HCT116 (cell line): Measurements from ENCODE around the gene KXD1. TPM values are rescaled to one million over a fixed set of nuclear protein-coding genes. Genes with fewer than 3 reads are reported as not detected.
"Not testable (repeated sequence)": the region's sequence is repeated elsewhere in the genome, so short reads cannot be mapped to it uniquely, and the experiment has no call there.

Experiments
- ATAC-seq: fragments of 200-7000 bp; cut with Tn5 transposase; 2 replicates; pipeline ENCODE4 v1.9.1; 2020; ENCODE audit warnings: mild to moderate bottlenecking, moderate library complexity
- BruUV-seq: library from RNA; stranded (reverse); fragments of 400-500 nt; replicated peaks from 2 replicates; lab custom pipeline; 2021; lab: Mats Ljungman, UMichigan
- CTCF ChIA-PET: fragments of 300-600 bp; sonication (Branson Sonifier 250); formaldehyde crosslinking; loops from one replicate; lab custom pipeline; 2021; ENCODE audit warnings: antibody characterized with exemption; lab: Charles Lee
- POLR2A ChIA-PET: fragments of 300-600, 350-600 bp; sonication (Branson Sonifier 250); formaldehyde crosslinking; loops from one replicate; lab custom pipeline; 2021; ENCODE audit warnings: antibody characterized with exemption; lab: Charles Lee
- RAD21 ChIA-PET, 2 experiments: fragments of 300-600 bp; sonication (Branson Sonifier 250); formaldehyde crosslinking; loops; one replicate each; lab custom pipeline; 2023; ENCODE audit warnings: low total read pairs in 2 of 2; ENCODE audit not compliant: uncharacterized antibody in 2 of 2, unreplicated experiment in 2 of 2, low non-redundant PET in 1 of 2; lab: Charles Lee
- DNase-seq: peaks from one replicate; pipeline ENCODE4 v3.0.0-alpha.2; 2010; ENCODE audit warnings: low read depth, low spot score
- H2AFZ ChIP-seq: fragments of 200-600 bp; shearing (Covaris generic), sonication (generic); 2 replicates; pipeline ENCODE4 v1.6.1; 2017; ENCODE audit warnings: low read depth, mixed run types, mixed read lengths, antibody characterized with exemption, low read length; ENCODE audit not compliant: poor library complexity, severe bottlenecking
- H3K27ac ChIP-seq: 2 replicates; pipeline ENCODE4 v1.5.1; 2012; ENCODE audit warnings: low read depth, low read length
- H3K27me3 ChIP-seq: fragments of 200-600 bp; sonication (generic); 2 replicates; pipeline ENCODE4 v1.6.1; 2016; ENCODE audit warnings: mixed run types, low read length, mixed read lengths; ENCODE audit not compliant: insufficient read depth
- H3K36me3 ChIP-seq, 2 experiments: fragments of 200-500 bp in 1 of 2; fragments of 200-600 bp in 1 of 2; sonication (Bioruptor generic) in 1 of 2; sonication (generic) in 1 of 2; 2 replicates each; pipeline versions ENCODE4 v1.5.1 to v1.6.1; 2014 to 2016; ENCODE audit warnings: low read length in 2 of 2, inconsistent platforms in 1 of 2, mixed read lengths in 1 of 2, mixed run types in 1 of 2; ENCODE audit not compliant: insufficient read depth in 2 of 2, control insufficient read depth in 1 of 2
- H3K4me1 ChIP-seq, 2 experiments: fragments of 200-600 bp in 1 of 2; sonication (generic) in 1 of 2; 2 replicates each; pipeline versions ENCODE4 v1.5.1 to v1.6.1; 2012 to 2017; ENCODE audit warnings: low read length in 2 of 2, inconsistent platforms in 1 of 2, mild to moderate bottlenecking in 1 of 2, mixed read lengths in 1 of 2, mixed run types in 1 of 2, moderate library complexity in 1 of 2; ENCODE audit not compliant: insufficient read depth in 2 of 2, control insufficient read depth in 1 of 2
- H3K4me2 ChIP-seq: fragments of 200-600 bp; sonication (generic); 2 replicates; pipeline ENCODE4 v1.6.1; 2017; ENCODE audit warnings: mixed run types, low read length, mixed read lengths
- H3K4me3 ChIP-seq, 2 experiments: fragments of 200-600 bp in 1 of 2; sonication (generic) in 1 of 2; replicated peaks in 1 of 2; 2 replicates each; pipeline ENCODE4 v1.5.1; 2011 to 2016; ENCODE audit warnings: low read length in 2 of 2, control low read depth in 1 of 2, low read depth in 1 of 2, mild to moderate bottlenecking in 1 of 2, mixed read lengths in 1 of 2, mixed run types in 1 of 2
- H3K79me2 ChIP-seq: fragments of 200-600 bp; sonication (generic); 2 replicates; pipeline ENCODE4 v1.6.1; 2017; ENCODE audit warnings: mild to moderate bottlenecking, mixed run types, low read length, moderate library complexity, mixed read lengths; ENCODE audit not compliant: insufficient read depth
- H3K9ac ChIP-seq: fragments of 200-600 bp; sonication (generic); 2 replicates; pipeline ENCODE4 v1.6.1; 2016; ENCODE audit warnings: low read length, mixed read lengths
- H3K9me2 ChIP-seq: fragments of 200-600 bp; sonication (generic), shearing (Covaris generic); 2 replicates; pipeline ENCODE4 v1.6.1; 2017; ENCODE audit warnings: mixed run types, mild to moderate bottlenecking, moderate library complexity; ENCODE audit not compliant: insufficient read depth
- H3K9me3 ChIP-seq, 2 experiments: fragments of 200-500 bp in 1 of 2; fragments of 200-600 bp in 1 of 2; sonication (Bioruptor generic) in 1 of 2; sonication (generic) in 1 of 2; 2 replicates each; pipeline ENCODE4 v1.6.1; 2014 to 2017; ENCODE audit warnings: low read length in 2 of 2, mixed read lengths in 2 of 2, inconsistent platforms in 1 of 2, low read depth in 1 of 2, mild to moderate bottlenecking in 1 of 2, mixed run types in 1 of 2, moderate library complexity in 1 of 2; ENCODE audit not compliant: control insufficient read depth in 1 of 2, insufficient read depth in 1 of 2
- H4K20me1 ChIP-seq: fragments of 200-600 bp; sonication (generic), shearing (Covaris generic); 2 replicates; pipeline ENCODE4 v1.6.1; 2017; ENCODE audit warnings: mixed run types, mild to moderate bottlenecking, moderate library complexity; ENCODE audit not compliant: insufficient read depth
- ELF1 ChIP-seq: IDR thresholded peaks from 2 replicates; pipeline ENCODE4 v1.6.1; 2012; ENCODE audit warnings: low read depth, borderline replicate concordance
- EZH2 ChIP-seq: fragments of 200-600 bp; sonication (generic); IDR thresholded peaks from 2 replicates; pipeline ENCODE4 v1.6.1; 2017; ENCODE audit warnings: antibody characterized with exemption, mixed run types
- EZH2phosphoT487 ChIP-seq: fragments of 200-600 bp; IDR thresholded peaks from 2 replicates; pipeline ENCODE4 v1.6.1; 2018; ENCODE audit warnings: antibody characterized with exemption, borderline replicate concordance
- RAD21 ChIP-seq: IDR thresholded peaks from 2 replicates; pipeline ENCODE4 v1.6.1; 2012; ENCODE audit warnings: low read depth, mild to moderate bottlenecking
- SIN3A ChIP-seq: IDR thresholded peaks from 2 replicates; pipeline ENCODE4 v1.6.1; 2012; ENCODE audit warnings: low read depth
- SRF ChIP-seq: IDR thresholded peaks from 2 replicates; pipeline ENCODE4 v1.6.1; 2012; ENCODE audit warnings: low read depth
- ZFX ChIP-seq: fragments of 450-650 bp; IDR thresholded peaks from 2 replicates; pipeline ENCODE4 v1.6.1; 2017
- ZNF274 ChIP-seq: fragments of 200-500 bp; sonication (Bioruptor generic); IDR thresholded peaks from 2 replicates; pipeline ENCODE4 v1.6.1; 2014; ENCODE audit warnings: mild to moderate bottlenecking, low read depth, low read length, inconsistent platforms
- intact Hi-C: fragments of 100-400 bp; cut with micrococcal nuclease; formaldehyde crosslinking; loops from 2 replicates; pipeline ENCODE4 v1.10.0; 2022
- total RNA-seq: library from RNA; stranded (reverse); gene quantifications from one replicate; pipeline ENCODE4 v1.2.1, GENCODE V29; 2021; ENCODE audit not compliant: unreplicated experiment

Gene KXD1
- total RNA-seq, 1 experiment from 2014 or later: 139 TPM

DNA sequence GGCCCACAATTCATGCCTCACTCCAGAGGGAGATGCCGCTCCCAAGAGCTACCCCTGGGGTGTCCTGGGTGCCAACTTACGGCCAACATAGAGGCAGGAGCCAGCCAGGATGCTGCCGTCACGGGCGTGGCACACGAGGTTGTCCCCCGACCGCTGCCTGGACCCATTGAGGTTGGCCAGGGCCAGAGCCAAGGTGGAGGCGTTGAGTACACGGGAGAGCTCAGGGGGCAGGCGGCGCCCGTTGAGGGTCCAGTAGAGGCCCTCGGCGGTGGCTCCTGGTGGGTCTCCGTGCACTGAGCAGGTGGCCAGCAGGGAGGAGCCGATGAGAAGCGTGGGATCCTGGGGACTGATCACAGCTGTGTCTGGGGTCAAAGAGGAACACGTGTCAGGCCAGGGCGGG is 41.8 kb downstream of the KXD1 start:
- no peaks in the 10 kb centered on the region for H4K20me1 ChIP-seq
- ATAC-seq: no peak
- no peaks in the 10 kb centered on the region for H3K79me2 ChIP-seq
- RAD21 ChIA-PET: no interaction called here
- BruUV-seq: no TSS peak
- H3K9me2 ChIP-seq: no peaks in the 10 kb centered on the region
- no peak overlapping the region for H3K4me3 ChIP-seq
- H3K9ac ChIP-seq: no peak overlapping the region
- no peaks in the 10 kb centered on the region for H3K9me3 ChIP-seq
- H3K4me1 ChIP-seq: peaks cover 9 to 13% of the 10 kb centered on the region in 2 experiments; a peak in 3 of 4 replicates
- no peak for DNase-seq
- H3K36me3 ChIP-seq: no peaks in the 10 kb centered on the region
- no peak for TF ChIP-seq EZH2phosphoT487
- no peak for TF ChIP-seq EZH2
- TF ChIP-seq ZFX: no peak
- TF ChIP-seq ELF1: no peak
- no peak for TF ChIP-seq RAD21
- no peak for TF ChIP-seq SIN3A
- no peak for TF ChIP-seq ZNF274
- TF ChIP-seq SRF: no peak
- H2AFZ ChIP-seq: no peak overlapping the region
- POLR2A ChIA-PET: no interaction called here
- H3K27ac ChIP-seq: no peak overlapping the region
- H3K27me3 ChIP-seq: no peaks in the 10 kb centered on the region
- intact Hi-C loops: no loop called here
- CTCF ChIA-PET: no interaction called here
- H3K4me2 ChIP-seq: no peak overlapping the region

DNA sequence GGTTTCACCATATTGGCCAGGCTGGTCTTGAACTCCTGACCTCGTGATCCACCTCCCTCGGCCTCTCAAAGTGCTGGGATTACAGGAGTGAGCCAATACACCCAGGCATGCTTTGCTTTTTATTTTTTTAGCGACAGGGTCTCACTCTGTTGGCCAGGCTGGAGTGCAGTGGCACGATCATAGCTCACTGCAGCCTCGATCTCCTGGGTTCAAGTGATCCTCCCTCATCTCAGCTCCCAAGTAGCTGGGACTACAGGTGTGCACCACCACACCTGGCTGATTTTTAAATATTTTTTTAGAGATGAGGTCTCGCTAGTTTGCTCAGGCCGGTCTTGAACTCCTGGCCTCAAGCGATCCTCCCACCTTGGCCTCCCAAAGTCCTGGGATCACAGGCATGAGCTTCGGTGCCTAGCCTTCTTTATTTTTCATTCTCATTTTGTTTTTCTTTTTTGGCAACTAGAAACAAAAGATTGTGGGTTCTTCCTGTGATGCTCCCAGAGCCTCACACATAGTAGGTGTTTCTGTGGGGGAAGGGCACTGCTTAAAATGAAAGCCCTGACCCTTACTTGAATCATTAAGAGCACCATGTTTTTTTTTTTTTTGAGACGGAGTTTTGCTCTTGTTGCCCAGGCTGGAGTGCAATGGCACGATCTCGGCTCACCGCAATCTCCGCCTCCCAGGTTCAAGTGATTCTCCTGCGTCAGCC is 43.2 kb downstream of the KXD1 start:
- H3K4me3 ChIP-seq, H3K36me3 ChIP-seq, H3K9ac ChIP-seq, H2AFZ ChIP-seq, H3K27ac ChIP-seq, H3K9me2 ChIP-seq, RAD21 ChIA-PET, intact Hi-C loops, H4K20me1 ChIP-seq, H3K9me3 ChIP-seq, H3K4me1 ChIP-seq, H3K79me2 ChIP-seq, ATAC-seq, H3K4me2 ChIP-seq, CTCF ChIA-PET, H3K27me3 ChIP-seq, POLR2A ChIA-PET, BruUV-seq, DNase-seq: not testable (repeated sequence)
